GM19467 (cell line): ENCODE data around the gene ACTN1.

Experiments used
- ATAC-seq: cut with Tn5 transposase; IDR thresholded peaks from one replicate; pipeline ENCODE4 v1.9.1; 2021; ENCODE audit warnings: mild to moderate bottlenecking, moderate library complexity; ENCODE audit not compliant: unreplicated experiment

Gene ACTN1

DNA sequence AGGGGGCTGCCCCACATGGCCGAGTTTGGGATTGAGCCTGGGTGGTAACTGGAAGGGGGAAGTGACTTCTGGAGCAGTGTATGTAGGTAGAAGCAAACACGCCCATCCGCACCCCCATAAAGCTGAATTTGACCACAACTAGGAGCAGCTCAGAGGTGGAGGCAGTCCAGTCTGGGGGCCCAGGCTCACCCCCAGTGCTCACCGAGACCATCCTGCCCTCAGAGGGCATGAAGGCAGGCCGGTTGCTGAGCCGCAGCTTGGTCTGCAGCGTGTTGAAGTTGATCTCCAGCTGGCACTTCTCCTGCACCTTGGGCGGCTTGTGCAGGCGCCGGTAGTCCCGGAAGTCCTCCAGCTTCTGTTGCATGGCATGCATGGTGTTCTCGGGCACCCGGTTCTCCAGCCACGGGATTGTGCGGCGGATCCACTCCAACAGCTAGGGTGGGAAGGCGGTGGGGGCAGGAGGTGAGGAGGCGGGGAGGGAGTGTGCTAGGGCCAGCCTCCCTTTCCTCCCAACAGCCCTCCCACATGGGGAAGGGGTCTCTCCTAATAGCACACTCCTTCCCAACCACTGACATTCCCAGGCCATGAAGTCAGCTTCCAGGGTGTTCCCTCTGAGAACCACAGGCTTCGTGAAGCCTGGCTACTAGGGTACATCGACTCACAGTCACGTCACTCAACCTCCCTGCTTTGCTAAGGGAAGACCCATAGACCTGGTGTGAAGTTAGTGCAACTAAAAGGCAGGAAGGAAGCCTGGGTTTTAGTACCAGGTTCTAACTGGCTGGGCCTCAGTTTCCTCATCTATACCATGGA lies 87.0 kb downstream of the ACTN1 start:
- no peak for ATAC-seq

DNA sequence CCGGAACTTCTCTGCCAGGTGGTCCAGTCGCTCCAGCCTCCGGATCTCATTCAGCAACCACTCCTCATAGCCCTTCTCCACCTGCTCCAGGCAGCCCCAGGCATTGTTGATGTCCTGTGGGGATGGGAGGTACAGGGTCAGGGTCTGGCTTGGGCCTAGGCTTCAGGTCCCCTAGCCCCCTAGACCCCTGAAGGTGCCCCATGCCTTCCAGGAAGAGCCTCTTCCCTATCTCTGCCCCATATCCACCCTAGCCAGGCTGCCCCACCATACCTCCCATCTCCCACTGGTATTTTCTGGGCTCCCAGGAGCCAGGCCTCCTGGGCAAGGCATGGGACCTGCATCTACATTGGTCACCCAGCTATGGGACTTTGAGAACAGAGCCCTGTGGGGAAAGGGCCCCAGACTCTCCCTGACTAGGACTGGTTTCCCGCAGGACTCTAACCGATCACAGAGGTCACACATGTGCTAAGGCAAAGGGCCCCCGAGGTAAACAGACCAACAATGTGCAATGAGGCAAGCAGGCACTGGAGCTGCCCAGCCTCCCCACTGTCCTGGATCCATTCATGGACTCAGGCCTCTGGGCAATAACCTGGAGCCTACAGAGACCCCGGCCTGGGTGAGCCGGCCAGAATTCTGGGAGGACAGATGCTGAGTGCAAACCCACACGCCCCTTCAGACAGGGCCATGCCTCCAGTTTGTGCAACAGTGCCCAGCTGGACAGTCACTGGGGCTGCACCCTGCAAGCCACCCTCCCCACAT lies 88.8 kb downstream of the ACTN1 start:
- no peak for ATAC-seq

GRCh38 chr14:68888883-68889282 lies 90.2 kb downstream of the ACTN1 start:
- ATAC-seq: no peak

- no peak for ATAC-seq
Measured at GRCh38 chr14:68888025-68888850, 90.9 kb downstream of the ACTN1 start.

DNA sequence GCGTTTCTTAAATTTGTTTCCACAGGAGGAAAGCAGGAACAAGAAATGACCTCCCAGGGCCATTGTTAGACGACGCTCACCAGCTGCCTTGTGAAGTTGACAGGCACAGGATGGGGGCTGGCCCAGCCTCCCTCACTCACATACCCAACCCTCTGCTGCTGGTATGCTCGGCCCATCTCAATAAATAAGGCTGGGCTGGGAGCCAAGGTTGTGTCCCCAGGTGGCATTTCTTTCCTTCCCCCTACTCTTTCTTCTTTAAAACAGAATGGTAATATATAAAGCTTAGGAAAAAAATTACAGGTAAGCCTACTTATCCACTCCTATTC lies 93.0 kb downstream of the ACTN1 start:
- ATAC-seq: no peak

DNA sequence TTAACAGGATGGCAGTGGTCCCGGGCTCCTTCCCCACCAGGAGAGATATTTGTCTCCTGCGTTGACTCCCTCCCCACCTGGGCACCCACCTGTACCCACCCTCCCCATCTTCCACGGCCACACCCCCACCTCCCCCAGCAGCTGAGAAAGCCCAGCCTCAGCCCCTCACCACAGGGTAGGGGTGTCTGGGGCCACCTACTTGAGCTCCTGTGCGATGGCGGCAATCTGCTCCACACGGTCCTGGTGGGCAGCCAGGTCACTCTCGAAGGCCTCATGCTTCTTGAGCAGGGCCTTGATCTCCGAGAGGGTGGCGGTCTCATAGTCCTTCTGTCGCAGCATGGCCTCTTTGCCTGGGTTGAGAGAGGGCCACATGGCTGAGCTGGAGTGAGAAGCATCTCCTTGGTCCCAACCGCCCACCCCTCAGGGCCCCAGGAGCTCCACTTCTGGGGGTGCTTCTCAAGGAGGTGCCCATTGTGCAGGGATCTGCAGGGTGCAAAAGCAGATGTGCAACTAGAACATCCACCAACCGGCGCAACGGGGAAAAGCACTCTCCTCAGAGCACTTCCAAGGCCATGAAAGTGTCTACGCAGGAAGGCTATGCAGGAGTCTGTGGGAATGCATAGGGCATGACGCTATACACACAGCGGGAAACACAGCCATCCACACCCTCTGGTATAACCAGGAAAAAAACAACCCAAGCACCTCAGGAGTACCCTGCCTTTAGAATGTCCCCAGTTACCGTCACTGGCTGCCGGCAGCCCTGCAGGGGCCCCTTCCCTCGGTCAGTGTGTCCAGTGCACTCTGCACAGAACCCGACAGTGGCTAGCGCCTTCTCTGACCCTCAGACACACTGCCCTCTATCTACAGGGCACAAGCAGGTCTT lies 93.6 kb downstream of the ACTN1 start:
- ATAC-seq: no peak

GRCh38 chr14:68884031-68885030 lies 94.8 kb downstream of the ACTN1 start:
- no peak for ATAC-seq

DNA sequence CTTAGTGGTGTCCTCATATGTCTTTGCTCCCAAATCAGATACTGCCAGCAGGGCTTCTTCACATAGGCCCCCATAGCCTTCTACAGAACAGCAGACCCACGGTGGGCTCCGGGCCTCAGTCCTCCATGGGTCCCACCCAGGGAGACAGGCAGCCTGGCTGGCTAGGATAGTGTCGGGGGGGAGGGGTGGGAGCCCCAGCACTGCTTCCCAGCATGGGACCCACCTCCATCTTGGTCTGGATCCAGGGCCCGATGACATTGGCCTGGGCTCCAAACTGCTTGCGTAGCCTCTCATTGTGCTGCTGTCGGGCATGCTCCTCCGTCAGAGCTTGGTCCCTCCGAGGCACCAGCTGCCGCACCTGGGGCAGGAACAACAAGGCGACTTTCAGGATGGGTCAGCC lies 96.9 kb downstream of the ACTN1 start:
- ATAC-seq: no peak

- ATAC-seq: no peak
Measured at GRCh38 chr14:68881396-68881795, 97.7 kb downstream of the ACTN1 start.

DNA sequence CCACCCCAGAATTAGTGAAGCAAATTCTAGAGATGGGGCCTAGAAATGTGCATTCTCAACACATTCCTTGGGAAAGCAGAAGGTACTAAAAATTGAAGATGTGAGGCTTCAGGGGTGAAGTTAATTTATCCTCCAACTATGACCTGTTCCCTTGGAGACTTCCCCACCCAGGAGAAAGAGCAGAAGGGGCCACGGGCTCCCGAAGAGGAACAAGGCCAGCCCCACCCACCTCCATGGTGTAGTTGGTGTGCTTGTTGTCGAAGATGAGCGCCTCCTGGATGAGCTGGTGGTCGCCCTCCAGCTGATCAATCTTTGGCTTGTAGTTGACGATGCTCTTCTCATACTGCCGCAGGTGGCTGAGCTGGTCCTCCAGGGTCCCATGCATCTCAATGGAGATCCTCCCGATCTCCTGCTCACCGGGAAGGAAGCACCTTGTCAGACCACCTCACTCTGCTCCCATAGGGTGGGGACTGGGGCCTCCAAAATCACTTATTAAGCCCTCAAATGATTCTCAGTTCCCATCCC lies 98.5 kb downstream of the ACTN1 start:
- no peak for ATAC-seq

- no peak for ATAC-seq
Measured at GRCh38 chr14:68879841-68880575, 99.1 kb downstream of the ACTN1 start.

DNA sequence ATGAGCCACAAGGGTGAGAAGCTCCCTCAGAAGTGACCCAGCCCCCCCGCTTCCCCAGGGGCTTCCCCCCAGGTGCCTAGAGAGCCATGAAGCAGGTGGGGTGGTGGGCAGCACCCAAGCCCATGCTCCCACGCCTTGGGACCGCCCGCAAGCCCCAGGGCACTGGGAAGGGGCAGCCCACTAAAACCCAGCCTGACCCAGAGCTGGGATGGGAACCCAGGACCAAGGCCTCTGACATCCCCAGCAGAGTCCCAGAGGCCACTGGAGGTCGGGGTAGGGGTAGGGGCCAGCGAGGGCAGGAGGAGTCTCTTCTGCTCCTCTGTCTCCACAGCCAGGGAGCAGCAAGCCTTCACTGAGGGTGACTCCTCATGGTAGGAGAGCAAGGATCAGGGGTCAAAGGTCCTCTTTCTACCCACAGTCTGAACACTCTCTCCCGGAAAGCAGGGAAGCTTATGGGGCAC lies 99.8 kb downstream of the ACTN1 start:
- no peak for ATAC-seq

GRCh38 chr14:68878908-68879307 lies 100.2 kb downstream of the ACTN1 start:
- ATAC-seq: no peak

DNA sequence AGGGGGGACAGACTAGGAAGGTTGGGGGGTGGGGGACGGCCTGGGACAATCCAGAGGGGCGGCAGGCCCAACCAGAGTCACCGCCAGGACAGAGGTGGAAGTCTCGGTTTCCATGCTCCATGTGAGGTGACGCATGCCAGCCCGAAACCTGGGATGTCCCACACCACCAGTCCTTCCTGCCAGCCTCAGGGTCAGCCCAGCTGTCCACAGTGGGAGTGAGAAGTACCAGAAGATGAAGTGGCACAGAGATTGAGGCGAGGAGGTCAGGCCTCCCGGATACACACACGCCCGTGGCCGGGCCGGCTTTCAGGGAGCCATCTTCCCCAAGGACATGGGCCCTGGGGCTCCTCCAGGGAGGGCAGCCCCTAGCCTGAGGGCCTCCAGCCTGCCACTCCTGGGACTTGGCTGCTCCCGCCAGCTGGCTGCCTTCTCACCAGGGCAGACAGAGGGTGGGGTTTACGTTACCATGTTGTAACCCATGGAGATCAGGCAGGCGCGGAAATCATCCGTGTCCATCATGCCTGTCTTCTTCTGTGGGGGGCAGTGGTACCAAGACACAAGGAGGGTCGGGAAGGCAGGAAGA lies 101.0 kb downstream of the ACTN1 start:
- no peak for ATAC-seq

DNA sequence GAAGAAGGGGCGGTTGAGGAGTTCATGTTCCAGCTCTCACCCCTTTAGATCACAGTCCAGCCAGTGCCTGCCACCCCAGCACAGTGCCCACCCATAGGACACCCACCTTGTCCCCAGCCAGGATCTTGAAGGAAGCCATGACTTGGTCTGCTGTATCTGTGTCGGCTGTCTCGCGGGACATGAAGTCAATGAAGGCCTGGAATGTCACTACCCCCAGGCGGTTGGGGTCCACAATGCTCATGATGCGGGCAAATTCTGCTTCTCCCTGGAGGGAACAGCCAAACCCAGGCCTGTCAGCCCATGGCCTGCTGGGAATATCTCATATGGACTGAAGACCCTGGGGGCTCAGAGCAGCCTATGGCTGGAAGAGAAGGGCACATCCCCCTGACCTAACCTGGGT lies 102.1 kb downstream of the ACTN1 start:
- no peak for ATAC-seq

DNA sequence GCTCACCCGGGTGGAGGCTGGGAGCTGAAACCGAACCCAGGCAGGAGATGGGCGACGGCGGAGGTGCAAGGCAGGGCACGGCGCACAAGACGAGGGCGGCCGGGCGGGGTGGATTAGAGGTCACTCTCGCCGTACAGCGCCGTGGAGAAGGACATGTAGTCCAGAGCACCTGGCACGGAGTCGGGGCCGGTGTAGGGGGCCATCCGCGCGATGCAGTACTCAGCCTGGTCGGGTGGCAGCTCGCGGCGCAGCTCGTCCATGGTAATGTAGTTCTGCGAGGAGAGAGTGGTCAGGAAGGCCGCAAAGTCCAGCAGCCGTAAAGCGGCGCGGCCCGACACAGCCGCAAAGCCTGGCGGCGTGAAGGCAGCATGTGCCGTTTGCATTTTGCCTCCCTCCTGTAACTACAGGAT lies 104.4 kb downstream of the ACTN1 start:
- ATAC-seq: no peak

- ATAC-seq: no peak
Measured at GRCh38 chr14:68873376-68873775, 105.7 kb downstream of the ACTN1 start.

GRCh38 chr14:68871392-68871791 lies 107.7 kb downstream of the ACTN1 start:
- ATAC-seq: no peak
